Neutrophil (primary cell): ENCODE measurements around the gene DCLK1.

Experiments
- H3K27ac ChIP-seq: fragments of 200-600 bp; sonication (generic); 2 replicates; pipeline ENCODE4 v1.5.1; 2016; ENCODE audit warnings: mild to moderate bottlenecking, moderate library complexity
- H3K27me3 ChIP-seq: fragments of 200-600 bp; sonication (generic); 2 replicates; pipeline ENCODE4 v1.6.0; 2016; ENCODE audit warnings: mild to moderate bottlenecking
- H3K36me3 ChIP-seq: fragments of 200-600 bp; sonication (generic); 2 replicates; pipeline ENCODE4 v1.5.1; 2017
- H3K4me1 ChIP-seq, 2 experiments: fragments of 200-600 bp in 1 of 2; sonication (generic) in 1 of 2; 1 replicate in 1 of 2; 2 replicates in 1 of 2; pipeline versions ENCODE4 v1.5.1 to v1.6.1; 2013 to 2016; ENCODE audit warnings: low read depth in 1 of 2, low read length in 1 of 2, mild to moderate bottlenecking in 1 of 2, moderate library complexity in 1 of 2; ENCODE audit not compliant: control insufficient read depth in 1 of 2, insufficient read depth in 1 of 2
- H3K4me3 ChIP-seq, 2 experiments: fragments of 200-600 bp in 1 of 2; sonication (generic) in 1 of 2; 1 replicate in 1 of 2; 2 replicates in 1 of 2; pipeline ENCODE4 v1.5.1; 2013 to 2016; ENCODE audit warnings: low read depth in 1 of 2, low read length in 1 of 2, mild to moderate bottlenecking in 1 of 2, moderate library complexity in 1 of 2
- H3K9me3 ChIP-seq: fragments of 200-600 bp; sonication (generic); 2 replicates; pipeline ENCODE4 v1.5.1; 2016
- TF ChIP-seq, protein P1 (sequence below): fragments of 200-600 bp; sonication (generic); IDR thresholded peaks from 2 replicates; pipeline ENCODE4 v1.5.1; 2016; ENCODE audit warnings: antibody characterized with exemption

DCLK1 gene

DNA sequence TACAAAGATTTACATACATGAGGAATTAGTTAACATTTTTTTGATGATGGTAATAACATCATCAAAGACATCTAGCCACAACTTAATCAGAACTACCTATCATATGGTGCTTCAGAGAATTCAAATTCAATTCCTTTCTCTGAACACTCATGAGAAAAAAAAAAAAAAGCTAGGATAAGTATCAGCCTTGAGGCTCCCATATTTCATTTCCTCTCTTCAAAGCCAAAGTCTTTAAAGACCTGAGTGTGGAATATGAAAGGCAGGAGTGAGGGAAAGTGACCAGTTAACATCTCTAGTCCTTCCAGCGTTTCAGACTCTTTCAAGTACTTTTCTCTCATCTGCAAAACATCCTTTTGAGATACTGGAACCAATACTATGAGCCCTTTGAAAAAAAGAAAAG lies 137.5 kb downstream of the DCLK1 start:
- Histone ChIP-seq H3K4me1 (no peaks in the 10 kb centered on the region), H3K36me3 (no peaks in the 10 kb centered on the region), H3K4me3 (no peak overlapping the region), H3K27ac (no peak overlapping the region), H3K9me3 (no peaks in the 10 kb centered on the region), H3K27me3 (no peaks in the 10 kb centered on the region)
- TF ChIP-seq, protein P1, sequence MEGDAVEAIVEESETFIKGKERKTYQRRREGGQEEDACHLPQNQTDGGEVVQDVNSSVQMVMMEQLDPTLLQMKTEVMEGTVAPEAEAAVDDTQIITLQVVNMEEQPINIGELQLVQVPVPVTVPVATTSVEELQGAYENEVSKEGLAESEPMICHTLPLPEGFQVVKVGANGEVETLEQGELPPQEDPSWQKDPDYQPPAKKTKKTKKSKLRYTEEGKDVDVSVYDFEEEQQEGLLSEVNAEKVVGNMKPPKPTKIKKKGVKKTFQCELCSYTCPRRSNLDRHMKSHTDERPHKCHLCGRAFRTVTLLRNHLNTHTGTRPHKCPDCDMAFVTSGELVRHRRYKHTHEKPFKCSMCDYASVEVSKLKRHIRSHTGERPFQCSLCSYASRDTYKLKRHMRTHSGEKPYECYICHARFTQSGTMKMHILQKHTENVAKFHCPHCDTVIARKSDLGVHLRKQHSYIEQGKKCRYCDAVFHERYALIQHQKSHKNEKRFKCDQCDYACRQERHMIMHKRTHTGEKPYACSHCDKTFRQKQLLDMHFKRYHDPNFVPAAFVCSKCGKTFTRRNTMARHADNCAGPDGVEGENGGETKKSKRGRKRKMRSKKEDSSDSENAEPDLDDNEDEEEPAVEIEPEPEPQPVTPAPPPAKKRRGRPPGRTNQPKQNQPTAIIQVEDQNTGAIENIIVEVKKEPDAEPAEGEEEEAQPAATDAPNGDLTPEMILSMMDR, result no peak

DNA sequence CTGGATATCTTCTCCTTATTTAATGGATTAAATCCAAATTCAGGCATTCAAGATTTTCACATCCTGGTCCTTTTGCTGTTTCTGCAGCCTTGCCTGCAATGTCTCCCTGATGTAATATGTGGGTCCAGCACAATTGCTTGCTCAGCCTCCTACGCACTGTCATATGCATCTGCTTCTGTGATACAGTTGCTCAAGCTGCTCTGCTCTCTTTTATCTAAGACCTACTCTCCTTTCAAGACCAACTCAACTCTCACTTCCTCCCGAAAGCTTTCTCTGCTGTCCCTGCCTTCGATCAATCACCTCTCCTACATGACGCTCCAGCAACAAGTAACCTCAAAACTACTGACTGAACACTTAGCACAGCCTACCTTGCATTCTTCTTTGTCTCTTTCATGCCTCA lies 138.2 kb downstream of the DCLK1 start:
- TF ChIP-seq, protein P1, result no peak
- H3K27me3 ChIP-seq, result peaks cover under 1% of the 10 kb centered on the region
- H3K36me3 ChIP-seq, result no peaks in the 10 kb centered on the region
- no peak overlapping the region for H3K4me3 ChIP-seq
- no peaks in the 10 kb centered on the region for H3K9me3 ChIP-seq
- H3K4me1 ChIP-seq, result no peaks in the 10 kb centered on the region
- no peak overlapping the region for H3K27ac ChIP-seq

DNA sequence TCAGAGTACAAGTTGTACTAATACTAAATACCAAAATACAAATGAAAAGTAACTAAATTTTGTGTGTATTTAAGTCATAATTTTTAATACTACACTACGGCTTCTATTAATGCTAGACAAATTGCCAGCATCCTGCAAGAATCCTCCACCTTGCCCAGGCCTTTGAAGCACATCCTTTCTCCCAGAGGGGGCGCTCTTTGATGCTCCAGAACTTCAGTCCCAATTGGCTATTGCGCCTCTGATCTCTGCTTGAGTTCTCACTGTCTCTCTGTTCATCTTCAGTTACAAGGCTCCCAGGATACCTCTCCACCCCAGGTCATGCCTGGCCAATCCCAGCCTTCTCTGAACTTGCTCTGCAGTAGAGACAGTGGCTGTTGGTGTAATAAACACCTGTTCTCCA lies 141.0 kb downstream of the DCLK1 start:
- no peaks in the 10 kb centered on the region for H3K36me3 ChIP-seq
- no peak overlapping the region for H3K4me3 ChIP-seq
- peaks cover 5% of the 10 kb centered on the region for H3K27me3 ChIP-seq
- TF ChIP-seq, protein P1, result no peak
- H3K9me3 ChIP-seq, result no peaks in the 10 kb centered on the region
- H3K4me1 ChIP-seq, result no peaks in the 10 kb centered on the region
- no peak overlapping the region for H3K27ac ChIP-seq

DNA sequence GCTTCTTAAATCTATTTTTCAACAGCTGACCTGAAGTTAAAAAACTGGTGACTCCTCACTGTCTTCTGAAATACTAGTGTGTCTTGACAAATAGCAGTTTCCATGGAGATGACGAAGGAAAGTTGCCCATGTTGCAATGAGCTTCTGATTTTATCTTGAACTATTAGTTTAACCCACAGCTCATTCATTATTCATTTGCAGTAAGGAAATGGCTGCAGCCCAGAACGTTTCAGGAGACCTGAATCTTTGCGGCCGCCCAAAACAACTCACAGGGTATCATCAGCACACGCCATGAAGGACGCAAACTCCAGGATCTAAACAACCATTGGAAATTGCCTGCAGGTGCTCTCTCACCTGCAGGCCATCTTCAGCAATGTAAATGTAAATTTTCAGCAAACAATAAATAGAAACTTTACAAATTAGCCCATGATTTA lies 142.5 kb downstream of the DCLK1 start:
- no peak overlapping the region for H3K4me3 ChIP-seq
- no peak overlapping the region for H3K27ac ChIP-seq
- H3K9me3 ChIP-seq, result no peaks in the 10 kb centered on the region
- H3K4me1 ChIP-seq, result no peaks in the 10 kb centered on the region
- TF ChIP-seq, protein P1, result no peak
- no peaks in the 10 kb centered on the region for H3K36me3 ChIP-seq
- peaks cover 5% of the 10 kb centered on the region for H3K27me3 ChIP-seq

DNA sequence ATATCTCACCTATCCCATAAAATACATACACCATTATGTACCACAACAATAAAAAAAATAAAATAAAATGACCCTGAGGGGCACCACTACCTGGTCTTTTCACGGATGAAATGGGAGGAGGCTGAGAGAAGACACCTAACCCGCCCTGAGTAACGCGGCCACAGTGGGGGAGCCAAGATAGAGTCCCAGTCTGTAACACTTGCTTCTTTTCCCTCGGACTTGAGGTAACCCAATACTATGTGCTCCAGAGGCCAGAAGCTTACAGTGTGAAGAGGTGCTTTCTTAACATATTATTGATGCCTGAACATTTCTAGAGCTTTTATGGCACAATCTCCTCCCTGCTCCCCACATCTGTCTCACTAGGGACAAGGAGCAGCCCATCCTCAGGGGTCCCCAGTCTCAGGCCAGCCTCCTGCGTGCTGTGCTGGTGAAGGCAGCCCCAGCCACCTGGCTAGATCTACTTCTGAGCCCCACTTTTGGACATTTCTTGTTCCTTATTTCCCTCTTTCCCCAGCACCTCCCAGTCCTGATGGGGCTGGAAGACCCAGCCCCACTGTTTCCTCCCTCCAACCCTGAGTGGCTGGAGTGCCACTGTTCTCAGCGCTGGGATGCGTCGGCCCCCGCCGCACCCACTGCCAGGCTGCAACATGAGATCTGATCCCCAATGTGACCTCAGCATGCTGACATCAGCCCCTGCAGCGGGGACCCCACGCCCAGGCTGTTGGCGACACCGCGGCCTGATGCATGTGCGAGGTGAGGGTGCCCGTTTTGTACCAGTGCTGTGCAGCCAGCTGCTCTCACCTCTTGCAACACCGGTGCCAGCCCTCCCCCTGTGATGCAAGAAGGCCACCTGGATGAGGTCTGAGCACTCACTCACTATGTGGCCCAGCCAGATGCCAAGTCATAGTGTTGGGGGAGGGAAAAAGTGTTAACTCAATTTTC lies 143.3 kb downstream of the DCLK1 start:
- Histone ChIP-seq H3K4me3 (no peak overlapping the region), H3K9me3 (no peaks in the 10 kb centered on the region), H3K4me1 (no peaks in the 10 kb centered on the region), H3K27ac (no peak overlapping the region), H3K36me3 (no peaks in the 10 kb centered on the region), H3K27me3 (peaks cover 5% of the 10 kb centered on the region)
- TF ChIP-seq, protein P1, result no peak
